ENCODE measurements around the gene TYROBP. TPM values are rescaled to one million over a fixed set of nuclear protein-coding genes. Genes with fewer than 3 reads are reported as not detected.
A peak's percentile ranks its signal among the peaks of the same experiment; 100 is the strongest.
"Not testable (repeated sequence)": the region's sequence is repeated elsewhere in the genome, so short reads cannot be mapped to it uniquely, and the experiment has no call there.

TYROBP gene
- total and polyA plus RNA-seq, 7 experiments from 2014 or later, result 2.3 to 428 (median 17.3) TPM; not detected in 1

DNA sequence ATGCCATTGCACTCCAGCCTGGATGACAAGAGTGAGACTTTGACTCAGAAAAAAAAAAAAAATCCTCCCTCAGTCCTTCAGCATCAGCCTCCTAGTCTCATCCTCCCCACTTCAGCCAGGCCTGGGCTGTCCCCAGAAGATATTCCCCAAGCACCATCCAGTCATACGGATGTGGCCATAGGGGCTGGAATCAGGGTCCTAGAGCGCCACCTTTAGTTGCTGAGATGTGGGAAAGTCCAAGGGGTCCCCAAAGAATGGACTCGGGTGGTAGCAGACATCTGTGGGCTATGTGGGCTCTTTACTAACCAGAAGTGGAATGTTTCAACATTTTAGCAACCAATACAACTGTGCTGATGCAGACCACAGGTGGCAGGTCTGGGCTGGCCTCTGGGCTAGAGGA lies 3.1 kb upstream of the TYROBP start:
- no peak overlapping the region for H3K4me3 Mint-ChIP-seq
- POLR2A ChIA-PET, result interaction anchor here (1.7 kb wide), 1 partner anchor 11 kb away, joined by 3 read pairs; no protein-coding TSS in a partner anchor
- CTCF ChIA-PET, result no interaction called here

DNA sequence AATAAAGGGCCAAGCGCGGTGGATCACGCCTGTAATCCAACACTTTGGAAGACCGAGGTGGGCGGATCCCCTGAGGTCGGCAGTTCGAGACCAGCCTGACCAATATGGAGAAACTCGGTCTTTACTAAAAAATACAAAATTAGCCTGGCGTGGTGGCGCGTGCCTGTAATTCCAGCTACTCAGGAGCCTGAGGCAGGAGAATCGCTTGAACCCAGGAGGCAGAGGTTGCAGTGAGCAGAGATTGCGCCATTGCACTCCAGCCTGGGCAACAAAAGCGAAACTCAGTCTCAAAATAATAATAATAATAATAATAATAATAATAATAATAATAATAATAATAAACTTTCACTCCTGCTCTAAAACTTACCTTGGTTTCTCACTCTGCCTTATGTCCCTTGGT lies 2.3 kb upstream of the TYROBP start:
- H3K27ac Mint-ChIP-seq; H3K4me3 Mint-ChIP-seq; H3K9me3 ChIP-seq (ENCODE audit: control insufficient read depth in 2 of 3, low read length in 3 of 3); H3K36me3 ChIP-seq (ENCODE audit: control insufficient read depth in 2 of 3, insufficient read depth in 3 of 3, low read length in 3 of 3); intact Hi-C loops (cut with micrococcal nuclease); ATAC-seq; H3K27ac ChIP-seq (ENCODE audit: low read depth, low read length); H3K27me3 Mint-ChIP-seq; H3K27me3 ChIP-seq (ENCODE audit: control insufficient read depth in 2 of 2, insufficient read depth in 2 of 2, low read length in 2 of 2); H3K9me3 Mint-ChIP-seq; DNase-seq; H3K36me3 Mint-ChIP-seq; H3K4me3 ChIP-seq (ENCODE audit: low read length): not testable (repeated sequence)
- H3K4me1 ChIP-seq (ENCODE audit: control insufficient read depth in 2 of 2, insufficient read depth in 2 of 2, low read length in 2 of 2), result peaks cover 7 to 11% of the 10 kb centered on the region in 2 donors
- ChIA-PET CTCF (interaction anchor here (1.0 kb wide), 1 partner anchor 21 kb away, joined by 3 read pairs; no protein-coding TSS in a partner anchor), POLR2A (interaction anchor here (1.7 kb wide), 1 partner anchor 12 kb away, joined by 3 read pairs; no protein-coding TSS in a partner anchor)
- peaks cover 11 to 37% (median 27%) of the 10 kb centered on the region in 7 donors for H3K4me1 Mint-ChIP-seq

More for the DNA sequence above, 3.1 kb upstream of the TYROBP start:
- no peak for ATAC-seq
- no peaks in the 10 kb centered on the region for H3K27me3 Mint-ChIP-seq
- Histone ChIP-seq H3K27me3 (ENCODE audit: control insufficient read depth in 2 of 2, insufficient read depth in 2 of 2, low read length in 2 of 2) (no peaks in the 10 kb centered on the region), H3K4me3 (ENCODE audit: low read length) (no peak overlapping the region), H3K27ac (ENCODE audit: low read depth, low read length) (no peak overlapping the region), H3K36me3 (ENCODE audit: control insufficient read depth in 2 of 3, insufficient read depth in 3 of 3, low read length in 3 of 3) (no peaks in the 10 kb centered on the region), H3K9me3 (ENCODE audit: control insufficient read depth in 2 of 3, low read length in 3 of 3) (no peaks in the 10 kb centered on the region), H3K4me1 (ENCODE audit: control insufficient read depth in 2 of 2, insufficient read depth in 2 of 2, low read length in 2 of 2) (peaks cover 7 to 11% of the 10 kb centered on the region in 2 donors)
- peak overlapping the region in 1 of 9 donors; percentile 31 for H3K27ac Mint-ChIP-seq
- H3K4me1 Mint-ChIP-seq, result peaks cover 11 to 37% (median 27%) of the 10 kb centered on the region in 7 donors
- no peak for DNase-seq
- H3K36me3 Mint-ChIP-seq, result no peaks in the 10 kb centered on the region
- intact Hi-C loops (cut with micrococcal nuclease), result no loop called here
- H3K9me3 Mint-ChIP-seq, result peaks cover 0 to 1% (median 0%) of the 10 kb centered on the region in 11 donors

GRCh38 chr19:35909684-35910035 lies 1.6 kb upstream of the TYROBP start:
- no peaks in the 10 kb centered on the region for H3K36me3 Mint-ChIP-seq
- ChIA-PET POLR2A (interaction anchor here (1.6 kb wide), 1 partner anchor 22 kb away, joined by 8 read pairs; no protein-coding TSS in a partner anchor), CTCF (interaction anchor here (1.0 to 1.4 kb wide), 2 partner anchors 21 to 28 kb away, joined by 3 to 9 read pairs; no protein-coding TSS in a partner anchor)
- H3K4me3 Mint-ChIP-seq, result peak overlapping the region in 2 of 10 donors; percentile 38 to 66
- no peaks in the 10 kb centered on the region for H3K27me3 Mint-ChIP-seq
- H3K27me3 ChIP-seq (ENCODE audit: control insufficient read depth in 2 of 2, insufficient read depth in 2 of 2, low read length in 2 of 2), result no peaks in the 10 kb centered on the region
- peaks cover 13 to 16% of the 10 kb centered on the region in 2 donors for H3K4me1 ChIP-seq (ENCODE audit: control insufficient read depth in 2 of 2, insufficient read depth in 2 of 2, low read length in 2 of 2)
- peak overlapping the region in 5 of 9 donors; percentile 45 to 89 (median 71) for H3K27ac Mint-ChIP-seq
- H3K4me3 ChIP-seq (ENCODE audit: low read length), result no peak overlapping the region
- H3K27ac ChIP-seq (ENCODE audit: low read depth, low read length), result no peak overlapping the region
- DNase-seq, result no peak
- intact Hi-C loops (cut with micrococcal nuclease), result no loop called here
- no peaks in the 10 kb centered on the region for H3K9me3 ChIP-seq (ENCODE audit: control insufficient read depth in 2 of 3, low read length in 3 of 3)
- H3K9me3 Mint-ChIP-seq, result no peaks in the 10 kb centered on the region
- no peaks in the 10 kb centered on the region for H3K36me3 ChIP-seq (ENCODE audit: control insufficient read depth in 2 of 3, insufficient read depth in 3 of 3, low read length in 3 of 3)
- no peak for ATAC-seq
- peaks cover 16 to 44% (median 33%) of the 10 kb centered on the region in 7 donors for H3K4me1 Mint-ChIP-seq

DNA sequence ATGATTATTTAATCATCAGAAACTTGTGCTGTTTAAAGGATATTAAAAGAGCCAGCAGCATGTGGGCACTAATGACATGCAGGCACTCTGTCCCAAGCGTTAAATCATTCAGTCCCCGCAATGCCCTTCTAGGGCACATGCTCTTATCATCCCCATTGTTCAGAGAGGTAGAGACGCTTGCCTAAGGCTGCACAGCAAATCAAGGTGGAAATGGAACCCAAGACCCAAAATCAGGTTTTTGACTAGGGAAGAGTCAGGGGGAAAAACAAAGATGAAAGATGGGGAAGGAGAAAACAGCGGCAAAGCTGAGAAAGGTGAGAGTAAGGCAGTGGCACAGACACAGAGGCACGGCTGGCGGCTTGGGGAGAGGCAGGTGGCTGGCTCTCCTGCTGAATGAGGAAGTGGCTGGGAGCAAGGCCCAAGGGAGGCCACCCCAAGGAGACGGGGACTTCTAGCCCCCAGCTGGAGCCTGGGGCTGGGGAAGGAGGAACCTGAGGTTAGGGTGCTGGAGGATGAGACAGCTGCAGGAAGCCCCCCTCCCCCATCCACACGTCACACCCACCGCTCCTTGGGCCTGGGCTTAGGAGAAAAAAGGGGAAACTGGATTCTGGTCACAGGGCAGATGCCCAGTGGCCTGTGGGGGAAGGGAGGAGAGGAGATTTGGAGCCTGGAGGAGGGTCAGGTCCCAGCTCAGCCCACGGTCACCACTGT lies 1.0 kb upstream of the TYROBP start:
- H3K4me3 ChIP-seq (ENCODE audit: low read length), result no peak overlapping the region
- no peaks in the 10 kb centered on the region for H3K27me3 ChIP-seq (ENCODE audit: control insufficient read depth in 2 of 2, insufficient read depth in 2 of 2, low read length in 2 of 2)
- no peaks in the 10 kb centered on the region for H3K27me3 Mint-ChIP-seq
- H3K27ac ChIP-seq (ENCODE audit: low read depth, low read length), result peak overlapping the region; percentile 36
- intact Hi-C loops (cut with micrococcal nuclease), result no loop called here
- H3K36me3 ChIP-seq (ENCODE audit: control insufficient read depth in 2 of 3, insufficient read depth in 3 of 3, low read length in 3 of 3), result peaks cover 0 to 4% (median 0%) of the 10 kb centered on the region in 3 experiments
- H3K9me3 ChIP-seq (ENCODE audit: control insufficient read depth in 2 of 3, low read length in 3 of 3), result no peaks in the 10 kb centered on the region
- POLR2A ChIA-PET, result interaction anchor here (1.0 to 1.6 kb wide), 4 partner anchors 9 to 93 kb away, joined by 3 to 8 read pairs (median 4); partner anchors contain the start of gene NFKBID
- ATAC-seq (peak; percentile 92), DNase-seq (peak in 3 of 9 donors; percentile 17 to 32 (median 20))
- no peaks in the 10 kb centered on the region for H3K9me3 Mint-ChIP-seq
- no peaks in the 10 kb centered on the region for H3K36me3 Mint-ChIP-seq
- CTCF ChIA-PET, result interaction anchor here (1.4 kb wide), 1 partner anchor 27 kb away, joined by 9 read pairs; no protein-coding TSS in a partner anchor
- peak overlapping the region in 9 of 10 donors; percentile 30 to 77 (median 66) for H3K4me3 Mint-ChIP-seq
- H3K4me1 ChIP-seq (ENCODE audit: control insufficient read depth in 2 of 2, insufficient read depth in 2 of 2, low read length in 2 of 2), result peaks cover 18 to 21% of the 10 kb centered on the region in 2 donors
- peaks cover 21 to 49% (median 38%) of the 10 kb centered on the region in 7 donors for H3K4me1 Mint-ChIP-seq
- H3K27ac Mint-ChIP-seq, result peak overlapping the region; percentile 42 to 89 (median 63)

DNA sequence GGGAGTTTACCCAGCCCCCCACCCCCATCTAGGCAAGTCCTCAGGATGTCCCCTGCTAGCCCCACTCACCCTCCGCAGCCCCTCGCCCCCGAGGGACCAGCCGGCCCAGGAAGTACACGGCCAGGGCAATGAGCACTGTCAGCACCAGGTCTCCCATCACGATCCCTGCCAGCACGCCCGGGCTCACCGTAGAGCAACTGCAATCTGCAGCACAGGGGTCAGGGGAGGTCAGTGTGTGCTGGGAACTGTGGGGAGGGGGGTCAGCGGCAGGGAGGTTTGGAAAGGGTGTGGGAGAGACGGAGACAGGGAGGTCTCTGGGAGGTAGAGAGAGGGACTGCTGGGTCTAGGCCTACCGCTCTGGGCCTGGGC lies 734 bp downstream of the TYROBP start:
- intact Hi-C loops (cut with micrococcal nuclease), result no loop called here
- H3K4me1 Mint-ChIP-seq, result peaks cover 35 to 66% (median 46%) of the 10 kb centered on the region in 7 donors

DNA sequence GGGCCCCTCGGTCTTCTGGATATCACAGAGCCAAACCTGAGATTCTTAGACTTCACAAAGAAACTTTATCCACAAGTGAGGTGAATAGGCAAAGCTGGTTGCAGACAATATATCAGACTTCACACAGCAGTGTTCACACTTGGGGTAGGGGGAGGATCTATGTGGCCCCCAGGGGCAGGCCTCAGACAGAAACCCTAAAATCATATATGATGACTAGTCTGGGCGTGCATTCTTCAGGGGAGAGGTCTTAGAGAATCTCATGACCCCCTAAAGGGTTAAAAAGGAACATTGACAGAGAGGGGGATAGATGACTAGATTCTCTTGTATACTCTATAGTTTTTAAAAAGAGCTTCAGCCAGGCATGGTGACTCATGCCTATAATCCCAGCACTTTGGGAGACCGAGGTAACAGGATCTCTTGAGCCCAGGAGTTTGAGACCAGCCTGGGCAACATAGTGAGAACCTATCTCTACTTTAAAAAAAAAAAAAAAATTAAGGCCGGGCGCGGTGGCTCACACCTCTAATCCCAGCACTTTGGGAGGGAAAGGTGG lies 2.8 kb downstream of the TYROBP start:
- peak overlapping the region; percentile 100 for H3K27ac ChIP-seq (ENCODE audit: low read depth, low read length)
- no peak for ATAC-seq
- Mint-ChIP-seq H3K9me3 (no peaks in the 10 kb centered on the region), H3K27me3 (no peaks in the 10 kb centered on the region), H3K36me3 (peaks cover 0 to 4% (median 0%) of the 10 kb centered on the region in 5 donors), H3K4me1 (peaks cover 39 to 65% (median 50%) of the 10 kb centered on the region in 7 donors), H3K27ac (peak overlapping the region; percentile 76 to 98 (median 96)), H3K4me3 (peak overlapping the region in 6 of 10 donors; percentile 68 to 97 (median 86))
- POLR2A ChIA-PET, result interaction anchor here (0.5 to 4.1 kb wide), 4 partner anchors 17 to 25 kb away, joined by 3 to 44 read pairs (median 5); no protein-coding TSS in a partner anchor
- no peaks in the 10 kb centered on the region for H3K27me3 ChIP-seq (ENCODE audit: control insufficient read depth in 2 of 2, insufficient read depth in 2 of 2, low read length in 2 of 2)
- no peak for DNase-seq
- no peaks in the 10 kb centered on the region for H3K9me3 ChIP-seq (ENCODE audit: control insufficient read depth in 2 of 3, low read length in 3 of 3)
- peaks cover 0 to 4% (median 1%) of the 10 kb centered on the region in 3 experiments for H3K36me3 ChIP-seq (ENCODE audit: control insufficient read depth in 2 of 3, insufficient read depth in 3 of 3, low read length in 3 of 3)
- intact Hi-C loops (cut with micrococcal nuclease), result no loop called here
- CTCF ChIA-PET, result interaction anchor here (0.9 to 2.5 kb wide), 2 partner anchors 21 to 25 kb away, joined by 3 to 7 read pairs; no protein-coding TSS in a partner anchor
- H3K4me3 ChIP-seq (ENCODE audit: low read length), result no peak overlapping the region
- H3K4me1 ChIP-seq (ENCODE audit: control insufficient read depth in 2 of 2, insufficient read depth in 2 of 2, low read length in 2 of 2), result peaks cover 37% of the 10 kb centered on the region in 2 donors

More for the DNA sequence above, 734 bp downstream of the TYROBP start:
- Histone ChIP-seq H3K4me3 (ENCODE audit: low read length) (no peak overlapping the region), H3K36me3 (ENCODE audit: control insufficient read depth in 2 of 3, insufficient read depth in 3 of 3, low read length in 3 of 3) (peaks cover 0 to 4% (median 0%) of the 10 kb centered on the region in 3 experiments), H3K27ac (ENCODE audit: low read depth, low read length) (no peak overlapping the region), H3K9me3 (ENCODE audit: control insufficient read depth in 2 of 3, low read length in 3 of 3) (no peaks in the 10 kb centered on the region), H3K4me1 (ENCODE audit: control insufficient read depth in 2 of 2, insufficient read depth in 2 of 2, low read length in 2 of 2) (peaks cover 23 to 26% of the 10 kb centered on the region in 2 donors), H3K27me3 (ENCODE audit: control insufficient read depth in 2 of 2, insufficient read depth in 2 of 2, low read length in 2 of 2) (no peaks in the 10 kb centered on the region)
- Mint-ChIP-seq H3K27ac (peak overlapping the region in 5 of 9 donors; percentile 25 to 92 (median 55)), H3K9me3 (no peaks in the 10 kb centered on the region), H3K27me3 (no peaks in the 10 kb centered on the region), H3K4me3 (peak overlapping the region in 2 of 10 donors; percentile 71 to 82), H3K36me3 (peaks cover 0 to 4% (median 0%) of the 10 kb centered on the region in 5 donors)
- CTCF ChIA-PET, result no interaction called here
- POLR2A ChIA-PET, result interaction anchor here (0.7 to 0.9 kb wide), 2 partner anchors 238 to 592 kb away, joined by 3 read pairs; no protein-coding TSS in a partner anchor
- DNase-seq (no peak), ATAC-seq (no peak)
